Thyroid gland (tissue), 4 donors: ENCODE measurements around the gene GNG7. TPM values are rescaled to one million over a fixed set of nuclear protein-coding genes. Genes with fewer than 3 reads are reported as not detected.

ENCODE experiments used
- DNase-seq, 2 donors: peaks; one replicate each; pipeline ENCODE4 v3.0.0-alpha.2; 2019
- H3K27ac ChIP-seq, 3 donors: fragments of 200-600 bp; sonication (generic); 1 replicate in 2 of 3; 2 replicates in 1 of 3; pipeline ENCODE4 v1.5.1; 2016 to 2019; ENCODE audit warnings: mild to moderate bottlenecking in 1 of 3, moderate library complexity in 1 of 3
- H3K27me3 ChIP-seq: fragments of 200-600 bp; sonication (generic); one replicate; pipeline ENCODE4 v1.5.1; 2019
- H3K36me3 ChIP-seq, 2 donors: fragments of 200-600 bp; sonication (generic); one replicate each; pipeline ENCODE4 v1.5.1; 2016 to 2019
- H3K4me1 ChIP-seq, 2 donors: fragments of 200-600 bp; sonication (generic); one replicate each; pipeline ENCODE4 v1.5.1; 2017 to 2019
- H3K4me3 ChIP-seq, 3 donors: fragments of 200-600 bp; sonication (generic); replicated peaks in 1 of 3; 1 replicate in 2 of 3; 2 replicates in 1 of 3; pipeline ENCODE4 v1.5.1; 2016; ENCODE audit warnings: mild to moderate bottlenecking in 1 of 3
- H3K9me3 ChIP-seq: fragments of 200-600 bp; sonication (generic); one replicate; pipeline ENCODE4 v1.5.1; 2017
- POLR2A ChIP-seq, 2 donors: fragments of 450-650 bp; IDR thresholded peaks; one replicate each; pipeline ENCODE4 v1.6.1; 2017; ENCODE audit warnings: antibody characterized with exemption in 2 of 2, mild to moderate bottlenecking in 2 of 2, moderate library complexity in 1 of 2
- WGBS, 2 donors: methylation state at CpG; one replicate each; pipeline ENCODE4 v1.1.5; 2017; 5-methylcytosine and 5-hydroxymethylcytosine counted together
- intact Hi-C: fragments of 100-400 bp; cut with DNase I; formaldehyde crosslinking; loops from one replicate; pipeline ENCODE4 v1.15.1; 2023
- total RNA-seq, 4 donors: library from RNA; depleted of rRNA; stranded (reverse); fragments of >200 nt; gene quantifications; one replicate each; pipeline ENCODE4 v1.2.3, GENCODE V29; 2016
- TF ChIP-seq, protein P1 (sequence below), 6 experiments: fragments of 200-600 bp in 3 of 6; fragments of 450-650 bp in 3 of 6; sonication (generic) in 3 of 6; IDR thresholded peaks; one replicate each; pipeline ENCODE4 v1.5.1; 2016 to 2019; ENCODE audit warnings: antibody characterized with exemption in 6 of 6, mild to moderate bottlenecking in 2 of 6, inconsistent platforms in 1 of 6, moderate library complexity in 1 of 6

The GNG7 gene
- total RNA-seq, 4 donors from 2014 or later = 3.8 to 6.9 (median 5.6) TPM

DNA sequence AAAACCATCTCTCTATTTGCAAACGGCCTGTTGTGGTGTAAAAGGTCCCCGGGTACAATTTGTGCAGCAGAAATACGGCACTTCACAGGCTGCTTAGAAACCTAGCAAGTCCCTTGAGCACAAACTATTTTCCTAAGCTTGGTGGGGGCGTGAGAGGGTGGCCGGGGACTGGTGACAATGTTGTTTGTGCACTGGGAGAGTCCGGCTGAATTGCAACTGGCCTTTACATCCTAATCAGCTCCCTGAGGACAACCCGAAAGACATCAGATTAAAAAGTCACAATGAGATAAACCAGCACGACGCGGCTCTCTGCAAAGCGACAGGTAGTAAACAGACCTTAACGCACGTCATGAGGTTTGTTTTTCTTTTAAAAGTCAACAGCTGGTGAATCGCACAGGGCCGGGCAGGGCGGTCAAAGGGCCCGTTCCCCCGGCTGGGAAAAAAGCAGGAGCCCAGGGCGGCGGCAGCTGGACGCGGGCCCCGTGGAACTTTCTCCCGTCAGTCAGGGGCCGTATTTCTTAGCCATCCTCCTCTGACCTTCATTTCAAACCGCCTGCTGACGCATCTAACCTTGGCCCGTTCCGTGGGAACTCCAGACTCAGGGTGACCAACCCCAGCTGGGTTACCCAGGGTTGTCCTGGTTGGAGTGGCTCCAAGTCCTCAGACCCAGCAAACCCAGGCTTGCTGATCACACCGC is 114.3 kb downstream of the GNG7 start:
- intact Hi-C loops = no loop called here
- H3K27ac ChIP-seq = peak overlapping the region; percentile 64 to 93 (median 81)

DNA sequence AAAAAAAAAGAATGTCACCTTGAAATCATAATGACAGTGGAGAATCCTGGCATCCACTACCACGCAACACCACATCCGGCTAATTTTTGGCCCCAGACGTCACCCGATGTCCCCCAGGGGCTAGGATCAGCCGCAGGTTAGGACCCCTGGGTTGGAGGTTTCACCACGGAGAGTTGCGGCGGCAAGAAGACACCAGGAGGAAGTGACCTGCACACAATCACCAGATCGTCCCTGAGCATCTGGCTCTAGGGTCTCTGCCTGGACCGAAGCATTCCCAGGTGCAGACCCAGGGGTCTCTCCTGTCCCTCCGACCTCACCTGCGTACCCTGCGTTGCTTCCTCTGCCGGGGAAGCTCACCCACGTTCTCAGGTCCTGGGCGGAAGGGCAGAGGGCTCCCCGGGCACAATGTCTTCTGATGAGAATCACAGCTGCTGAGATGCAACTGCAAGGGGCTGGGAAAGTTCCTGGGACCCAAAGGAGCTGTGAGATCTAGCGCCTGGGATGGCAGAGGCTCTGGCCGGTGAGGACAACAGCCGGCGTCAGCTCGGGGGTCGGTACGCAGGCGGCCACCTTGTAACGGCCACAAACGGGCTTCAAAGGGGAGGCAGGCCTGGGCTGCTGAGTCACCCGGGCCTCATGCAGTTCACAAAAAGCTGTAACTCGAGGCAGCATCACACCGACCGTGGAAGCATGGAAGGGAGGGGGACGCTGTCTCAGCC is 115.3 kb downstream of the GNG7 start:
- intact Hi-C loops = no loop called here

More for the DNA sequence above, 114.3 kb downstream of the GNG7 start:
- H3K9me3 ChIP-seq = no peaks in the 10 kb centered on the region
- peaks cover 16 to 19% of the 10 kb centered on the region in 2 donors for H3K4me1 ChIP-seq
- no peaks in the 10 kb centered on the region for H3K36me3 ChIP-seq
- peak; percentile 68 to 70 for DNase-seq
- WGBS, 2 donors = 23 to 29% methylated on average over 14 to 30 of the region's 30 CpGs
- peak in 1 of 2 donors; percentile 53 for TF ChIP-seq POLR2A (IDR thresholded peaks at IDR 0.05)
- TF ChIP-seq, protein P1, sequence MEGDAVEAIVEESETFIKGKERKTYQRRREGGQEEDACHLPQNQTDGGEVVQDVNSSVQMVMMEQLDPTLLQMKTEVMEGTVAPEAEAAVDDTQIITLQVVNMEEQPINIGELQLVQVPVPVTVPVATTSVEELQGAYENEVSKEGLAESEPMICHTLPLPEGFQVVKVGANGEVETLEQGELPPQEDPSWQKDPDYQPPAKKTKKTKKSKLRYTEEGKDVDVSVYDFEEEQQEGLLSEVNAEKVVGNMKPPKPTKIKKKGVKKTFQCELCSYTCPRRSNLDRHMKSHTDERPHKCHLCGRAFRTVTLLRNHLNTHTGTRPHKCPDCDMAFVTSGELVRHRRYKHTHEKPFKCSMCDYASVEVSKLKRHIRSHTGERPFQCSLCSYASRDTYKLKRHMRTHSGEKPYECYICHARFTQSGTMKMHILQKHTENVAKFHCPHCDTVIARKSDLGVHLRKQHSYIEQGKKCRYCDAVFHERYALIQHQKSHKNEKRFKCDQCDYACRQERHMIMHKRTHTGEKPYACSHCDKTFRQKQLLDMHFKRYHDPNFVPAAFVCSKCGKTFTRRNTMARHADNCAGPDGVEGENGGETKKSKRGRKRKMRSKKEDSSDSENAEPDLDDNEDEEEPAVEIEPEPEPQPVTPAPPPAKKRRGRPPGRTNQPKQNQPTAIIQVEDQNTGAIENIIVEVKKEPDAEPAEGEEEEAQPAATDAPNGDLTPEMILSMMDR (IDR thresholded peaks at IDR 0.05) = no peak
- no peak overlapping the region for H3K4me3 ChIP-seq
- no peaks in the 10 kb centered on the region for H3K27me3 ChIP-seq

DNA sequence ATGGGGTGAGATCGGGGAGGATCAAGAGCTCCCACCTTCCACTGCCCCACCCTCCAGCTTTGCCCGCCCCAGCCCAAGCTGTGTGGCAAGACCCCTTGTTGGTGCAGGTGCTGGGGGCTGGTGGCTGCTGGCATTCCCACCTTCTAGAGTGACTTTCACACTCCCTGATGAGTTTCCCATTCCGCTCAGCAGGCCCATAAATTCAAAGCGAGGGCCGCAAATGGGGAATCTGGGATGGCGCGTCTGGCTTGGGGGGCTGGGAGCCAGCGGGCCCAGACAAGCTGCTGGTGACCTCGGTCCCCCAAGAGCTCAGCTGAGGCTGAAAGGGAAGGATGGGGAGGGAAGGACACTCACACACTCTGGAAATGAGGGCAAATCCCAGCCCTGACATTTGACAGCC is 116.3 kb downstream of the GNG7 start:
- H3K27ac ChIP-seq = no peak overlapping the region
- no peaks in the 10 kb centered on the region for H3K9me3 ChIP-seq
- intact Hi-C loops = no loop called here
- 86 to 91% methylated on average over 9 of the region's 9 CpGs for WGBS, 2 donors
- no peak for DNase-seq
- no peak for TF ChIP-seq POLR2A (IDR thresholded peaks at IDR 0.05)
- TF ChIP-seq, protein P1 (IDR thresholded peaks at IDR 0.05) = no peak
- peaks cover 16 to 19% of the 10 kb centered on the region in 2 donors for H3K4me1 ChIP-seq
- H3K36me3 ChIP-seq = no peaks in the 10 kb centered on the region
- no peaks in the 10 kb centered on the region for H3K27me3 ChIP-seq
- no peak overlapping the region for H3K4me3 ChIP-seq

More for the DNA sequence above, 115.3 kb downstream of the GNG7 start:
- Histone ChIP-seq H3K36me3 (no peaks in the 10 kb centered on the region), H3K27me3 (no peaks in the 10 kb centered on the region), H3K4me1 (peaks cover 16 to 19% of the 10 kb centered on the region in 2 donors), H3K27ac (peak overlapping the region; percentile 64 to 93 (median 81)), H3K9me3 (no peaks in the 10 kb centered on the region), H3K4me3 (no peak overlapping the region)
- no peak for TF ChIP-seq POLR2A (IDR thresholded peaks at IDR 0.05)
- TF ChIP-seq, protein P1 (IDR thresholded peaks at IDR 0.05) = no peak
- WGBS, 2 donors = 80 to 85% methylated on average over 21 to 30 of the region's 32 CpGs
- no peak for DNase-seq

DNA sequence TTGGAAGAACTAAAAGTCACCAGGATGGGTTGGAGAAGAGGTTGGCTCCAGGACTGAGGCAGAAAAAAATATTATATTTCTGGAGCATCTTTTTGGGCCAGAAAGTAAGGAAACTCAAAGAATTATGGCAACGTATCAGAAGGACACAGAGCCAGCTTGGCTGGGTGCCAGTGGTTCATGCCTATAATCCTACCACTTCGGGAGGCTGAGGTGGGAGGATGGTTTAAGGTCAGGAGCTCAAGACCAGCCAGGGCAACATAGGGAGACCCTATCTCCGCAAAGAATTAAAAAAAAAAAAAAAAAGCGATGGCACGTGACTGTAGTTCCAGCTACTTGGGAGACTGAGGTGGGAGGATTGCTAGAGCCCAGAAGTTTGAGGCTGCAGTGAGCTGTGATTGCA is 118.5 kb downstream of the GNG7 start:
- H3K9me3 ChIP-seq = no peaks in the 10 kb centered on the region
- H3K4me3 ChIP-seq = no peak overlapping the region
- H3K27ac ChIP-seq = no peak overlapping the region
- WGBS, 2 donors = 87 to 90% methylated on average over 5 of the region's 5 CpGs
- H3K27me3 ChIP-seq = no peaks in the 10 kb centered on the region
- no peak for DNase-seq
- no peaks in the 10 kb centered on the region for H3K36me3 ChIP-seq
- peaks cover 24 to 27% of the 10 kb centered on the region in 2 donors for H3K4me1 ChIP-seq
- intact Hi-C loops = no loop called here
- TF ChIP-seq, protein P1 (IDR thresholded peaks at IDR 0.05) = no peak
- TF ChIP-seq POLR2A (IDR thresholded peaks at IDR 0.05) = no peak
